ENCODE results near the gene CLDN18.

DNA sequence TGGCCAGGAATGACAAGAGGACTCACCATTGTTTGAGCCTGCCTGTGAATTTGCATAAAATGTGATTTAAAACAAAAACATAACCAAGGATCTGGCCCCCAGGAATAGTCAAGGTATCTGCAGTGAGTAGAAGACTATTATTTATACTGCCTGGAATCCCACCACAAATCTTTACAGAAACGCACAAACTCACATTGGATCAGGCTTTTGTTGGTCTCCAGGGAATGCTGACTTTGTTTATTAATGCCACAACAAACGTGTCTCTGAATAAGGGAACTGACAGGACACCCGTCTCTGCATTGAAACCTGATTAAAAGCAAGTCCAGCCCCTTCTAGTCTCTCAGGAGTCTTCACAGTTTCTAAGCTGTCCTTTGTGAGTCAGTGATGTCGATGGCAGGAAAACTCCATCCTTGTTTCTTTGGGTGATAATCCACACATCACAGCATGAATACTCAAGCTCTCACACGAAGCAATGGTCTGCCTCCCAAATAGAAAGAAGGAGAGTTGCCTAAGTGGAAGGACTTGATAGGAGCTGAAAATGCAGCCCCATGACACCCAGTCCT, 37.7 kb downstream of the CLDN18 start:
- TF ChIP-seq ZNF274 (IDR thresholded peaks at IDR 0.05; ENCODE audit: low read depth, low read length) (no peak), YY1 (IDR thresholded peaks at IDR 0.05; ENCODE audit: insufficient read depth, insufficient read length) (no peak)

Data from NT2/D1 (cell line).